SK-N-SH (cell line): Measurements from ENCODE around the gene GPR15. TPM values are rescaled to one million over a fixed set of nuclear protein-coding genes. Genes with fewer than 3 reads are reported as not detected.

ENCODE experiments used
- CTCF ChIA-PET: fragments of 300-600, 350-600 bp; formaldehyde crosslinking; extraction: SDS; loops from one replicate; lab custom pipeline; 2021; lab: Yijun Ruan, JAX
- POLR2A ChIA-PET: fragments of 350-600 bp; sonication (Branson Sonifier 250); formaldehyde crosslinking; extraction: SDS; loops from one replicate; lab custom pipeline; 2020; ENCODE audit warnings: antibody characterized with exemption, inconsistent platforms; lab: Yijun Ruan, JAX
- DNase-seq: peaks from one replicate; pipeline ENCODE4 v3.0.0; 2012
- H2AFZ ChIP-seq: fragments of 200-600 bp; sonication (generic); 2 replicates; pipeline ENCODE4 v1.8.1; 2016; ENCODE audit warnings: antibody characterized with exemption, mild to moderate bottlenecking, low read depth
- H3F3A ChIP-seq: fragments of 200-600 bp; sonication (generic); replicated peaks from 2 replicates; pipeline ENCODE3; 2016; ENCODE audit warnings: antibody characterized with exemption, mild to moderate bottlenecking; ENCODE audit not compliant: insufficient read depth
- H3K27ac ChIP-seq, 2 experiments: fragments of 200-500 bp in 1 of 2; fragments of 200-600 bp in 1 of 2; sonication (Bioruptor generic) in 1 of 2; sonication (generic), shearing (Covaris generic) in 1 of 2; 2 replicates each; pipeline versions ENCODE4 v1.5.1 to v1.6.1; 2014 to 2016; ENCODE audit warnings: low read depth in 2 of 2, inconsistent platforms in 1 of 2, low read length in 1 of 2, mild to moderate bottlenecking in 1 of 2, mixed read lengths in 1 of 2
- H3K27me3 ChIP-seq: fragments of 200-600 bp; sonication (generic), shearing (Covaris generic); 2 replicates; pipeline ENCODE4 v1.6.1; 2016; ENCODE audit warnings: mixed run types; ENCODE audit not compliant: insufficient read depth
- H3K36me3 ChIP-seq, 2 experiments: fragments of 200-500 bp in 1 of 2; fragments of 200-600 bp in 1 of 2; sonication (Bioruptor generic) in 1 of 2; sonication (generic) in 1 of 2; replicated peaks in 1 of 2; 2 replicates each; pipeline versions ENCODE3 to v1.5.1; 2014 to 2016; ENCODE audit warnings: low read length in 1 of 2, mild to moderate bottlenecking in 1 of 2; ENCODE audit not compliant: insufficient read depth in 2 of 2, control insufficient read depth in 1 of 2
- H3K4me1 ChIP-seq, 2 experiments: fragments of 200-500 bp in 1 of 2; fragments of 200-600 bp in 1 of 2; sonication (Bioruptor generic) in 1 of 2; sonication (generic), shearing (Covaris generic) in 1 of 2; 2 replicates each; pipeline versions ENCODE4 v1.5.1 to v1.6.1; 2014 to 2016; ENCODE audit warnings: low read depth in 1 of 2, low read length in 1 of 2, mixed run types in 1 of 2; ENCODE audit not compliant: insufficient read depth in 2 of 2, control insufficient read depth in 1 of 2
- H3K4me2 ChIP-seq: fragments of 200-600 bp; sonication (generic), shearing (Covaris generic); 2 replicates; pipeline ENCODE4 v1.6.1; 2017; ENCODE audit warnings: mixed run types
- H3K4me3 ChIP-seq, 2 experiments: fragments of 200-500 bp in 1 of 2; fragments of 200-600 bp in 1 of 2; sonication (Bioruptor generic) in 1 of 2; sonication (generic), shearing (Covaris generic) in 1 of 2; 2 replicates each; pipeline versions ENCODE4 v1.5.1 to v1.8.1; 2014 to 2016; ENCODE audit warnings: low read depth in 2 of 2, inconsistent platforms in 1 of 2, low read length in 1 of 2, mild to moderate bottlenecking in 1 of 2, mixed read lengths in 1 of 2, moderate library complexity in 1 of 2
- H3K79me2 ChIP-seq: fragments of 200-600 bp; sonication (generic); 2 replicates; pipeline ENCODE4 v1.8.1; 2017; ENCODE audit warnings: mild to moderate bottlenecking; ENCODE audit not compliant: insufficient read depth
- H3K9ac ChIP-seq: fragments of 200-600 bp; sonication (generic); 2 replicates; pipeline ENCODE4 v1.6.1; 2017; ENCODE audit warnings: mixed run types
- H3K9me2 ChIP-seq: fragments of 200-600 bp; sonication (generic); 2 replicates; pipeline ENCODE4 v1.6.1; 2017; ENCODE audit warnings: mixed run types
- H3K9me3 ChIP-seq: fragments of 200-600 bp; sonication (generic); 2 replicates; pipeline ENCODE4 v1.6.1; 2017; ENCODE audit warnings: mixed run types, mild to moderate bottlenecking, moderate library complexity
- H4K20me1 ChIP-seq: fragments of 200-600 bp; sonication (generic); 2 replicates; pipeline ENCODE4 v1.6.1; 2017; ENCODE audit warnings: mild to moderate bottlenecking, mixed run types; ENCODE audit not compliant: insufficient read depth
- CHD2 ChIP-seq: fragments of 150-350 bp; IDR thresholded peaks from 2 replicates; pipeline ENCODE4 v1.6.1; 2018; ENCODE audit warnings: low read length; ENCODE audit not compliant: partially characterized antibody
- EP300 ChIP-seq, 2 experiments: IDR thresholded peaks; 2 replicates each; pipeline versions ENCODE4 v1.4.0 to v1.6.1; 2012; ENCODE audit warnings: borderline replicate concordance in 1 of 2, low read depth in 1 of 2, low read length in 1 of 2
- EZH2phosphoT487 ChIP-seq: fragments of 200-600 bp; sonication (generic); IDR thresholded peaks from 2 replicates; pipeline ENCODE4 v1.6.1; 2017; ENCODE audit warnings: low read depth, mixed run types, mild to moderate bottlenecking, antibody characterized with exemption, moderate library complexity, borderline replicate concordance
- FOSL2 ChIP-seq: IDR thresholded peaks from 2 replicates; pipeline ENCODE4 v1.4.0; 2012; ENCODE audit warnings: low read depth, mild to moderate bottlenecking, moderate library complexity, borderline replicate concordance
- FOXM1 ChIP-seq: IDR thresholded peaks from 2 replicates; pipeline ENCODE4 v1.4.0; 2012; ENCODE audit warnings: low read depth, mild to moderate bottlenecking
- GABPA ChIP-seq: IDR thresholded peaks from 2 replicates; pipeline ENCODE4 v1.4.0; 2012; ENCODE audit warnings: low read depth, mild to moderate bottlenecking
- GATA2 ChIP-seq: sonication (generic); formaldehyde crosslinking; IDR thresholded peaks from 2 replicates; pipeline ENCODE4 v1.5.0; 2020; ENCODE audit warnings: mild to moderate bottlenecking, missing genetic modification reagents
- JUND ChIP-seq: IDR thresholded peaks from 2 replicates; pipeline ENCODE4 v1.4.0; 2012
- MEF2A ChIP-seq: IDR thresholded peaks from 2 replicates; pipeline ENCODE4 v1.4.0; 2012; ENCODE audit warnings: low read depth, borderline replicate concordance
- MXI1 ChIP-seq: IDR thresholded peaks from 2 replicates; pipeline ENCODE4 v1.6.1; 2012; ENCODE audit warnings: mild to moderate bottlenecking, low read depth, low read length, improper control_type of control experiment
- NRF1 ChIP-seq: IDR thresholded peaks from 2 replicates; pipeline ENCODE4 v1.6.1; 2012; ENCODE audit warnings: low read depth, mild to moderate bottlenecking, low read length
- POLR2AphosphoS5 ChIP-seq: IDR thresholded peaks from 2 replicates; pipeline ENCODE4 v1.6.1; 2012; ENCODE audit warnings: low read depth, low read length
- RCOR1 ChIP-seq: fragments of 150-350 bp; IDR thresholded peaks from 2 replicates; pipeline ENCODE4 v1.6.1; 2017; ENCODE audit warnings: antibody characterized with exemption, low read length
- RFX5 ChIP-seq: IDR thresholded peaks from 2 replicates; pipeline ENCODE4 v1.6.1; 2012; ENCODE audit warnings: mild to moderate bottlenecking, improper control_type of control experiment, low read length
- SIN3A ChIP-seq: IDR thresholded peaks from 2 replicates; pipeline ENCODE4 v1.6.1; 2012; ENCODE audit warnings: low read depth, mild to moderate bottlenecking, low read length, moderate library complexity, borderline replicate concordance
- TAF1 ChIP-seq: IDR thresholded peaks from 2 replicates; pipeline ENCODE4 v1.6.1; 2012; ENCODE audit warnings: low read depth, mild to moderate bottlenecking, low read length, moderate library complexity, borderline replicate concordance
- WGBS: methylation state at CpG from one replicate; pipeline ENCODE4 v1.1.6; 2017; ENCODE audit warnings: low lambda C conversion rate; 5-methylcytosine and 5-hydroxymethylcytosine counted together
- polyA plus RNA-seq, 3 experiments: library from polyadenylated mRNA; depleted of rRNA; stranded (reverse); fragments of >200 nt; gene quantifications; 2 replicates each; pipeline ENCODE4 v1.2.3, GENCODE V29; 2012
- TF ChIP-seq, protein P1 (sequence below): IDR thresholded peaks from 2 replicates; pipeline ENCODE4 v1.4.0; 2012; ENCODE audit warnings: low read depth, borderline replicate concordance
- TF ChIP-seq, protein P2 (sequence below): IDR thresholded peaks from 2 replicates; pipeline ENCODE4 v1.4.0; 2012; ENCODE audit warnings: low read depth
- TF ChIP-seq, protein P3 (sequence below): fragments of 150-350 bp; IDR thresholded peaks from 2 replicates; pipeline ENCODE4 v1.6.1; 2017; ENCODE audit warnings: antibody characterized with exemption, low read length, low read depth, borderline replicate concordance
- TF ChIP-seq, protein P4 (sequence below): IDR thresholded peaks from 2 replicates; pipeline ENCODE4; 2012

GPR15 gene
- polyA plus RNA-seq, 1 of the 3 experiments (the other 2 are of a cell fraction) = not detected

DNA sequence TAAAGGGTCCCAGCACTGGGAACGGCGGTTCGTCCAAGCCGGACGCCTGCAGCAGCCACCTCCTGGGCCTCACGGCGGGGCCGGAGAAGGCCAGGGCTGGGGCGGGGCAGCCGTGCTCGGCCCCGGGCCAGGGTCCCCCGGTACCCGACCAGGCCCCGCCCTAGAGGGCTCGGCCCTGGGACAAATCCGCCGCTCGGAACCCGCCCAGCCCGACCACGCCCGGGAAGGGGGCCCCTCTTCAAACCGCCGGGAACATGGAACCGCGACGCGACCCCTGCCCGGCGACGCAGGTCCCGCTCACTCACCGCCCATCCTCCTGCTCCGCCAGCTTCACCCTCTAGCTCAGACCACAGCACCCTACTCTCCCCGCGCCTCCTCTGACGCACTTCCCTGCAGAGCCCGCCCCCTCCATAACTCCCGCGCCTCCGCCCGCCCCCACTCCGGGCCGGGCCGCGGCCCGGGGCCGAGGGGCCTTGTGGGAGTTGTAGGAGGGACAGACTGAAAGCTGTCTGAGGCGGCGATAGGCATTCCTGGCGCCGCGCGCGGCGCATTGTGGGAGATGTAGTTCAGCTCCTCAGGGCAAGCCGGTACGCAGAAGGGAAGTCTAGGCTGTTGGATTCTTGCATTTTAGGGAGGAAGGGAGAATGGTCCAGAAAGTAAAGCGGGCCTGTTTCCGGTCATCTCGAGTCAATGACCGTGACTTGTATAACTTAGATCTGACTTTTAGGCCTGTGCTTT, 9.1 kb upstream of the GPR15 start, which contains the start of gene CLDND1 (continued):
- TF ChIP-seq RCOR1 = no peak
- peak; percentile 55; the same call in 1 of the 2 replicates for TF ChIP-seq MXI1
- peak; percentile 86 for TF ChIP-seq POLR2AphosphoS5
- TF ChIP-seq JUND = no peak
- no peak for TF ChIP-seq FOSL2
- TF ChIP-seq, protein P1, sequence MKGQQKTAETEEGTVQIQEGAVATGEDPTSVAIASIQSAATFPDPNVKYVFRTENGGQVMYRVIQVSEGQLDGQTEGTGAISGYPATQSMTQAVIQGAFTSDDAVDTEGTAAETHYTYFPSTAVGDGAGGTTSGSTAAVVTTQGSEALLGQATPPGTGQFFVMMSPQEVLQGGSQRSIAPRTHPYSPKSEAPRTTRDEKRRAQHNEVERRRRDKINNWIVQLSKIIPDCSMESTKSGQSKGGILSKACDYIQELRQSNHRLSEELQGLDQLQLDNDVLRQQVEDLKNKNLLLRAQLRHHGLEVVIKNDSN = no peak
- TF ChIP-seq TAF1 = no peak

DNA sequence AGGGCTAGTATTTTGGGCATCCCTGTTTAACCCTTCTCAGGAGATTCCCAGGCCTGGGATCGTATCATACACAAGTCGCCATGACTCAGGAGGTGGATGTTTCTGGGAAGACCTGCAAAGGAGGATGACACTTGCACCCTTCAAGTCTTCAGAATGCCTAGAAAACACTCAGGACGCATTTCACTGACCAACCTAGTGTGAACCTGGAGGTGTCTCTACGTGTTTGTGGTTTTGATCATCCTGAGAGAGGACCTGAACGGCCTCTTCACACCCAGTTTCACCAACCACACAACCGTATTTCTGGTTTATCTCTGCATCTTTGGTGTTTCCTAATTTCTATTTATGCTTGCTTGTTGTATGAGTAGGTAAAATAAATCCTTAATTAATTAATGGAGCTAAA, 6.3 kb upstream of the GPR15 start:
- POLR2A ChIA-PET = no interaction called here
- WGBS = 68% methylated on average over 6 of the region's 6 CpGs

More for the DNA sequence above, 6.3 kb upstream of the GPR15 start:
- Histone ChIP-seq H3K79me2 (peaks cover 20% of the 10 kb centered on the region), H3K4me1 (peaks cover 0 to 7% of the 10 kb centered on the region in 2 experiments; a peak in 2 of 4 replicates), H3K9me3 (no peaks in the 10 kb centered on the region), H3K4me3 (no peak overlapping the region), H3K4me2 (no peak overlapping the region), H3K27me3 (peaks cover 7% of the 10 kb centered on the region; the same call in 1 of the 2 replicates), H3K27ac (no peak overlapping the region), H3K9ac (no peak overlapping the region), H2AFZ (peak overlapping the region; percentile 16; the same call in 1 of the 2 replicates), H3K36me3 (peaks cover 7% of the 10 kb centered on the region in 2 experiments), H4K20me1 (no peaks in the 10 kb centered on the region), H3F3A (no peaks in the 10 kb centered on the region), H3K9me2 (no peaks in the 10 kb centered on the region)
- CTCF ChIA-PET = interaction anchor here (1.2 kb wide), 1 partner anchor 71 kb away, joined by 3 read pairs; no protein-coding TSS in a partner anchor
- no peak for DNase-seq
- TF ChIP-seq SIN3A (no peak), GABPA (no peak), RFX5 (no peak), NRF1 (no peak), CHD2 (no peak), FOSL2 (no peak), EZH2phosphoT487 (no peak), FOXM1 (no peak), RCOR1 (no peak), POLR2AphosphoS5 (no peak), EP300 (IDR thresholded peaks at IDR 0.05; ENCODE audit: borderline replicate concordance in 1 of 2, low read depth in 1 of 2, low read length in 1 of 2) (no peak), GATA2 (CRISPR knock-in tag) (no peak), MEF2A (no peak)
- TF ChIP-seq, protein P2, sequence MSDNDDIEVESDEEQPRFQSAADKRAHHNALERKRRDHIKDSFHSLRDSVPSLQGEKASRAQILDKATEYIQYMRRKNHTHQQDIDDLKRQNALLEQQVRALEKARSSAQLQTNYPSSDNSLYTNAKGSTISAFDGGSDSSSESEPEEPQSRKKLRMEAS = no peak
- TF ChIP-seq, protein P3, sequence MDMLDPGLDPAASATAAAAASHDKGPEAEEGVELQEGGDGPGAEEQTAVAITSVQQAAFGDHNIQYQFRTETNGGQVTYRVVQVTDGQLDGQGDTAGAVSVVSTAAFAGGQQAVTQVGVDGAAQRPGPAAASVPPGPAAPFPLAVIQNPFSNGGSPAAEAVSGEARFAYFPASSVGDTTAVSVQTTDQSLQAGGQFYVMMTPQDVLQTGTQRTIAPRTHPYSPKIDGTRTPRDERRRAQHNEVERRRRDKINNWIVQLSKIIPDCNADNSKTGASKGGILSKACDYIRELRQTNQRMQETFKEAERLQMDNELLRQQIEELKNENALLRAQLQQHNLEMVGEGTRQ = no peak
- TF ChIP-seq, protein P4, sequence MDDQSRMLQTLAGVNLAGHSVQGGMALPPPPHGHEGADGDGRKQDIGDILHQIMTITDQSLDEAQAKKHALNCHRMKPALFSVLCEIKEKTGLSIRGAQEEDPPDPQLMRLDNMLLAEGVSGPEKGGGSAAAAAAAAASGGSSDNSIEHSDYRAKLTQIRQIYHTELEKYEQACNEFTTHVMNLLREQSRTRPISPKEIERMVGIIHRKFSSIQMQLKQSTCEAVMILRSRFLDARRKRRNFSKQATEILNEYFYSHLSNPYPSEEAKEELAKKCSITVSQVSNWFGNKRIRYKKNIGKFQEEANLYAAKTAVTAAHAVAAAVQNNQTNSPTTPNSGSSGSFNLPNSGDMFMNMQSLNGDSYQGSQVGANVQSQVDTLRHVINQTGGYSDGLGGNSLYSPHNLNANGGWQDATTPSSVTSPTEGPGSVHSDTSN = no peak
